GM23338 (cell line): ENCODE results near the gene SARNP.

Experiments
- CTCF ChIP-seq, 2 experiments: fragments of 200-600 bp in 1 of 2; sonication (generic) in 1 of 2; conservative IDR thresholded peaks; 2 replicates each; pipeline versions ENCODE4 v1.5.1 to v1.6.1; 2016 to 2017; ENCODE audit warnings: antibody characterized with exemption in 2 of 2, low read depth in 2 of 2, mild to moderate bottlenecking in 2 of 2, moderate library complexity in 1 of 2
- EZH2 ChIP-seq: fragments of 200-600 bp; sonication (generic); IDR thresholded peaks from one replicate; pipeline ENCODE4 v1.8.0; 2017; ENCODE audit warnings: antibody characterized with exemption, mild to moderate bottlenecking, low read depth; ENCODE audit not compliant: unreplicated experiment
- EZH2phosphoT487 ChIP-seq: fragments of 200-600 bp; sonication (generic); IDR thresholded peaks from one replicate; pipeline ENCODE4 v1.8.1; 2018; ENCODE audit warnings: antibody characterized with exemption; ENCODE audit not compliant: unreplicated experiment
- POLR2AphosphoS5 ChIP-seq: IDR thresholded peaks from 2 replicates; pipeline ENCODE4 v1.6.1; 2016; ENCODE audit warnings: antibody characterized with exemption, low read depth

- TF ChIP-seq EZH2phosphoT487 (no peak), CTCF (conservative IDR thresholded peaks at IDR 0.05; ENCODE audit: low read depth in 2 of 2) (no peak), EZH2 (no peak), POLR2AphosphoS5 (no peak)
Observed at GRCh38 chr12:55812088-55812487, 5.4 kb downstream of the SARNP start.
